GM12878 (cell line): ENCODE data around the gene CHTOP. TPM values are rescaled to one million over a fixed set of nuclear protein-coding genes. Genes with fewer than 3 reads are reported as not detected.

Source experiments
- ATAC-seq: fragments of 200-7000 bp; cut with Tn5 transposase; 3 replicates; pipeline ENCODE4 v1.9.1; 2020; ENCODE audit warnings: mild to moderate bottlenecking, moderate library complexity
- BruUV-seq: library from RNA; stranded (reverse); fragments of 400-500 nt; replicated peaks from 2 replicates; lab custom pipeline; 2021; lab: Mats Ljungman, UMichigan
- CTCF ChIA-PET: fragments of 300-600 bp; sonication (Branson Sonifier 250); formaldehyde crosslinking; extraction: SDS; loops from one replicate; lab custom pipeline; 2021; ENCODE audit warnings: inconsistent platforms; lab: Yijun Ruan, JAX
- POLR2A ChIA-PET: fragments of 350-600 bp; formaldehyde crosslinking; extraction: SDS; loops from one replicate; lab custom pipeline; 2021; ENCODE audit warnings: inconsistent platforms; lab: Charles Lee
- RAD21 ChIA-PET: fragments of 300-600 bp; sonication (Branson Sonifier 250); formaldehyde crosslinking; loops from one replicate; lab custom pipeline; 2023; ENCODE audit warnings: antibody characterized with exemption; ENCODE audit not compliant: unreplicated experiment; lab: Charles Lee
- SMC1A ChIA-PET: fragments of 300-600 bp; sonication (Branson Sonifier 250); formaldehyde crosslinking; loops from one replicate; lab custom pipeline; 2023; ENCODE audit not compliant: unreplicated experiment, uncharacterized antibody; lab: Charles Lee
- DNase-seq: peaks from one replicate; pipeline ENCODE4 v3.0.0-alpha.2; 2011; ENCODE audit warnings: low read depth, low spot score
- FAIRE-seq: peaks from 3 replicates; lab custom pipeline; 2011; peaks lifted over from hg19 to GRCh38; lab: Jason Lieb, UNC
- H2AFZ ChIP-seq: 2 replicates; pipeline ENCODE4 v1.6.0; 2011; ENCODE audit warnings: low read depth, low read length, control low read depth; ENCODE audit not compliant: control insufficient read depth
- H3K27ac ChIP-seq: 2 replicates; pipeline ENCODE4 v1.5.1; 2011; ENCODE audit warnings: control low read depth; ENCODE audit not compliant: control insufficient read depth, insufficient read depth
- H3K27me3 ChIP-seq, 2 experiments: replicated peaks in 1 of 2; 2 replicates each; pipeline versions ENCODE4 v1.6.0 to v1.6.1; 2011; ENCODE audit warnings: low read length in 1 of 2; ENCODE audit not compliant: control insufficient read depth in 2 of 2, insufficient read depth in 2 of 2
- H3K36me3 ChIP-seq, 2 experiments: 2 replicates each; pipeline ENCODE4 v1.5.1; 2011; ENCODE audit warnings: low read length in 1 of 2; ENCODE audit not compliant: control insufficient read depth in 2 of 2, insufficient read depth in 2 of 2
- H3K4me1 ChIP-seq: 2 replicates; pipeline ENCODE4 v1.6.1; 2011; ENCODE audit warnings: mild to moderate bottlenecking, low read length, moderate library complexity, mixed read lengths; ENCODE audit not compliant: control insufficient read depth, insufficient read depth
- H3K4me2 ChIP-seq: 2 replicates; pipeline ENCODE4 v1.6.0; 2011; ENCODE audit warnings: control low read depth; ENCODE audit not compliant: control insufficient read depth, insufficient read depth
- H3K4me3 ChIP-seq: fragments of 200-600 bp; sonication (generic); 2 replicates; pipeline ENCODE4 v1.5.1; 2016
- H3K79me2 ChIP-seq: 2 replicates; pipeline ENCODE4 v1.6.0; 2011; ENCODE audit warnings: low read length; ENCODE audit not compliant: control insufficient read depth, insufficient read depth
- H3K9ac ChIP-seq: 2 replicates; pipeline ENCODE4 v1.8.0; 2011; ENCODE audit warnings: low read length, control low read depth, mixed read lengths; ENCODE audit not compliant: control insufficient read depth, insufficient read depth
- H3K9me3 ChIP-seq: replicated peaks from 3 replicates; pipeline ENCODE4 v1.5.1; 2011; ENCODE audit warnings: mild to moderate bottlenecking, low read length; ENCODE audit not compliant: control insufficient read depth, insufficient read depth
- H4K20me1 ChIP-seq: 2 replicates; pipeline ENCODE4 v1.6.0; 2011; ENCODE audit not compliant: control insufficient read depth, insufficient read depth
- ATF7 ChIP-seq: fragments of 450-650 bp; IDR thresholded peaks from 2 replicates; pipeline ENCODE4 v1.6.1; 2016; ENCODE audit warnings: low read depth, mild to moderate bottlenecking
- E2F4 ChIP-seq: IDR thresholded peaks from 2 replicates; pipeline ENCODE4 v1.6.1; 2012; ENCODE audit warnings: low read depth, low read length, improper control_type of control experiment
- ESRRA ChIP-seq: IDR thresholded peaks from 2 replicates; pipeline ENCODE4 v1.6.1; 2012; ENCODE audit warnings: mild to moderate bottlenecking, low read length, improper control_type of control experiment
- NR2F1 ChIP-seq: fragments of 450-650 bp; conservative IDR thresholded peaks from 2 replicates; pipeline ENCODE4 v1.6.1; 2017; ENCODE audit warnings: mild to moderate bottlenecking
- PAX5 ChIP-seq: IDR thresholded peaks from 2 replicates; pipeline ENCODE4 v1.6.1; 2011; ENCODE audit warnings: low read depth, low read length, borderline replicate concordance
- TAF1 ChIP-seq: IDR thresholded peaks from 2 replicates; pipeline ENCODE4 v1.6.1; 2011; ENCODE audit warnings: mild to moderate bottlenecking, low read depth, low read length, borderline replicate concordance
- YY1 ChIP-seq: IDR thresholded peaks from 2 replicates; pipeline ENCODE4 v1.6.1; 2011; ENCODE audit warnings: low read depth, mild to moderate bottlenecking, low read length
- ZBTB4 ChIP-seq: fragments of 450-650 bp; formaldehyde crosslinking; IDR thresholded peaks from 2 replicates; pipeline ENCODE4 v1.4.0; 2022; ENCODE audit warnings: mild to moderate bottlenecking, moderate library complexity
- WGBS: methylation state at CpG from one replicate; pipeline ENCODE4 v1.1.6; 2016; ENCODE audit warnings: low lambda C conversion rate; ENCODE audit not compliant: insufficient replicate concordance, insufficient coverage; ENCODE audit errors: missing lambda C conversion rate; 5-methylcytosine and 5-hydroxymethylcytosine counted together
- in situ Hi-C: fragments of 300-500 bp; cut with MboI; formaldehyde crosslinking; loops from 9 replicates; pipeline ENCODE4 v1.14.3; 2018; ENCODE audit warnings: mixed read lengths
- intact Hi-C: fragments of 100-400 bp; cut with micrococcal nuclease; formaldehyde crosslinking; loops from one replicate; pipeline ENCODE4 v1.14.2; 2022; ENCODE audit not compliant: unreplicated experiment
- polyA plus RNA-seq, 11 experiments: library from polyadenylated mRNA; depleted of rRNA in 4 of 11; unstranded in 6 of 11; stranded (reverse) in 5 of 11; fragments of >200 nt; fragmentation: Nextera tagmentation in 4 of 11; fragmentation: Illumina TruSeq in 1 of 11; extraction: Ambion mirVana in 4 of 11; extraction: Trizol in 1 of 11; gene quantifications; 1 replicate in 1 of 11; 2 replicates in 10 of 11; pipeline versions ENCODE4 v1.2.1 to v1.2.3, GENCODE V29; 2011 to 2016; ENCODE audit warnings: inconsistent platforms in 2 of 11, missing spikeins in 2 of 11, low read depth in 1 of 11
- total RNA-seq, 4 experiments: library from RNA; depleted of rRNA in 3 of 4; stranded (reverse); fragments of >200 nt in 3 of 4; fragmentation: Illumina TruSeq in 1 of 4; extraction: Trizol in 1 of 4; gene quantifications; 2 replicates each; pipeline versions ENCODE4 v1.2.1 to v1.2.3, GENCODE V29; 2013 to 2021

Gene CHTOP
- total and polyA plus RNA-seq, 10 of the 15 experiments (the other 5 are each of a cell fraction or from before 2014, with no cell fraction given) = 8.4 to 93.8 (median 52.3) TPM

- no peak overlapping the region for H3K4me2 ChIP-seq
- no peaks in the 10 kb centered on the region for H3K9me3 ChIP-seq
- TF ChIP-seq ZBTB4 (CRISPR knock-in tag) (no peak), ATF7 (no peak), PAX5 (no peak), E2F4 (no peak), YY1 (no peak), ESRRA (no peak), TAF1 (no peak), NR2F1 (no peak)
- in situ Hi-C loops = no loop called here
- H2AFZ ChIP-seq = no peak overlapping the region
- ATAC-seq (no peak), FAIRE-seq (no peak), DNase-seq (no peak)
- H3K4me1 ChIP-seq = no peaks in the 10 kb centered on the region
- intact Hi-C loops = no loop called here
- H3K9ac ChIP-seq = no peak overlapping the region
- peaks cover 0 to 2% of the 10 kb centered on the region in 2 experiments; a peak in 2 of 4 replicates for H3K27me3 ChIP-seq
- H3K36me3 ChIP-seq = no peaks in the 10 kb centered on the region
- no peak overlapping the region for H3K4me3 ChIP-seq
- ChIA-PET RAD21 (interaction anchor here (0.6 to 1.1 kb wide), 2 partner anchors 239 to 297 kb away, joined by 3 to 4 read pairs; partner anchors contain the start of gene RAB13), SMC1A (interaction anchor here (0.6 kb wide), 1 partner anchor 87 kb away, joined by 3 read pairs; no protein-coding TSS in a partner anchor), POLR2A (interaction anchor here (0.6 kb wide), 1 partner anchor 75 kb away, joined by 3 read pairs; no protein-coding TSS in a partner anchor), CTCF (interaction anchor here (1.4 kb wide), 1 partner anchor 297 kb away, joined by 4 read pairs; the partner anchor contains the start of gene RAB13)
- WGBS = 51% methylated on average over 18 of the region's 18 CpGs
- no peak overlapping the region for H3K27ac ChIP-seq
- H4K20me1 ChIP-seq = no peaks in the 10 kb centered on the region
- BruUV-seq = no TSS peak
- H3K79me2 ChIP-seq = no peaks in the 10 kb centered on the region
Observed at GRCh38 chr1:153688736-153689328, 55.0 kb downstream of the CHTOP start.
